PC-3 (cell line): Measurements from ENCODE around the gene SLC25A27. TPM values are rescaled to one million over a fixed set of nuclear protein-coding genes. Genes with fewer than 3 reads are reported as not detected.
A peak's percentile ranks its signal among the peaks of the same experiment; 100 is the strongest.

Source experiments
- ATAC-seq: fragments of 200-7000 bp; cut with Tn5 transposase; 2 replicates; pipeline ENCODE4 v1.9.1; 2020; ENCODE audit warnings: mild to moderate bottlenecking, moderate library complexity
- BruUV-seq: library from RNA; stranded (reverse); fragments of 400-500 nt; replicated peaks from 2 replicates; lab custom pipeline; 2021; lab: Mats Ljungman, UMichigan
- CTCF ChIA-PET: fragments of 300-600 bp; sonication (Branson Sonifier 250); formaldehyde crosslinking; loops from one replicate; lab custom pipeline; 2022; ENCODE audit warnings: antibody characterized with exemption; lab: Charles Lee
- POLR2A ChIA-PET: fragments of 300-600 bp; sonication (Branson Sonifier 250); formaldehyde crosslinking; loops from one replicate; lab custom pipeline; 2022; ENCODE audit warnings: antibody characterized with exemption; ENCODE audit not compliant: unreplicated experiment; lab: Charles Lee
- DNase-seq: peaks from one replicate; pipeline ENCODE4 v3.0.0-alpha.2; 2015
- H2AFZ ChIP-seq: fragments of 300-600 bp; sonication (generic); 2 replicates; pipeline ENCODE4 v1.6.0; 2016; ENCODE audit warnings: antibody characterized with exemption, low read length
- H3F3A ChIP-seq: fragments of 300-600 bp; sonication (generic); one replicate; pipeline ENCODE4 v1.6.0; 2017; ENCODE audit warnings: antibody characterized with exemption, low read length, control low read depth, mild to moderate bottlenecking; ENCODE audit not compliant: unreplicated experiment
- H3K27ac ChIP-seq: fragments of 300-600 bp; sonication (generic); 2 replicates; pipeline ENCODE4 v1.5.1; 2016; ENCODE audit warnings: mild to moderate bottlenecking, low read length
- H3K27me3 ChIP-seq: fragments of 300-600 bp; sonication (generic); 2 replicates; pipeline ENCODE4 v1.6.1; 2016; ENCODE audit warnings: low read length, mixed read lengths
- H3K36me3 ChIP-seq: fragments of 300-600 bp; sonication (generic); 2 replicates; pipeline ENCODE4 v1.6.1; 2016; ENCODE audit warnings: low read depth, mixed run types, low read length, mixed read lengths
- H3K4me1 ChIP-seq: fragments of 300-600 bp; sonication (generic); 2 replicates; pipeline ENCODE4 v1.5.1; 2016; ENCODE audit warnings: low read length; ENCODE audit not compliant: insufficient read depth
- H3K4me2 ChIP-seq: fragments of 300-600 bp; sonication (generic); 2 replicates; pipeline ENCODE4 v1.6.0; 2016; ENCODE audit warnings: low read length
- H3K4me3 ChIP-seq: fragments of 300-600 bp; sonication (generic); 2 replicates; pipeline ENCODE4 v1.5.1; 2016; ENCODE audit warnings: mild to moderate bottlenecking, low read length, mixed read lengths
- H3K79me2 ChIP-seq: fragments of 300-600 bp; sonication (generic); 2 replicates; pipeline ENCODE4 v1.6.1; 2017; ENCODE audit warnings: low read length, mixed read lengths
- H3K9ac ChIP-seq: fragments of 300-600 bp; sonication (generic); 2 replicates; pipeline ENCODE4 v1.6.0; 2016; ENCODE audit warnings: mild to moderate bottlenecking, low read length
- H3K9me2 ChIP-seq: fragments of 300-600 bp; sonication (generic); replicated peaks from 2 replicates; pipeline ENCODE4 v1.6.1; 2016; ENCODE audit warnings: mixed run types, low read length, mixed read lengths
- H3K9me3 ChIP-seq: fragments of 300-600 bp; sonication (generic); 2 replicates; pipeline ENCODE4 v1.6.1; 2016; ENCODE audit warnings: low read length, mixed read lengths
- H4K20me1 ChIP-seq: fragments of 300-600 bp; sonication (generic); 2 replicates; pipeline ENCODE4 v1.6.1; 2016; ENCODE audit warnings: low read length, mixed read lengths
- CTCF ChIP-seq: fragments of 300-600 bp; sonication (generic); conservative IDR thresholded peaks from 2 replicates; pipeline ENCODE4 v1.5.1; 2017; ENCODE audit warnings: antibody characterized with exemption, low read depth, mild to moderate bottlenecking, low read length
- EZH2 ChIP-seq: fragments of 300-600 bp; sonication (generic); IDR thresholded peaks from one replicate; pipeline ENCODE4 v1.6.1; 2017; ENCODE audit warnings: antibody characterized with exemption, mild to moderate bottlenecking, low read length; ENCODE audit not compliant: unreplicated experiment
- EZH2phosphoT487 ChIP-seq: fragments of 300-600 bp; sonication (generic); IDR thresholded peaks from 2 replicates; pipeline ENCODE4 v1.6.1; 2018; ENCODE audit warnings: mild to moderate bottlenecking, antibody characterized with exemption, low read length, borderline replicate concordance
- intact Hi-C: fragments of 100-400 bp; cut with micrococcal nuclease; formaldehyde crosslinking; loops from 2 replicates; pipeline ENCODE4 v1.9.0; 2023
- total RNA-seq: library from RNA; depleted of rRNA; stranded (reverse); fragments of >200 nt; gene quantifications from 2 replicates; pipeline ENCODE4 v1.2.3, GENCODE V29; 2014

The SLC25A27 gene
- total RNA-seq, 1 experiment from 2014 or later, result 3.8 TPM

GRCh38 chr6:46676604-46677313, 24.0 kb downstream of the SLC25A27 start:
- Histone ChIP-seq H3K27me3 (no peaks in the 10 kb centered on the region), H3K9ac (no peak overlapping the region), H4K20me1 (no peaks in the 10 kb centered on the region), H3K4me3 (no peak overlapping the region), H2AFZ (no peak overlapping the region), H3K36me3 (no peaks in the 10 kb centered on the region), H3K79me2 (no peaks in the 10 kb centered on the region), H3F3A (no peaks in the 10 kb centered on the region), H3K4me2 (no peak overlapping the region), H3K9me2 (no peaks in the 10 kb centered on the region), H3K4me1 (no peaks in the 10 kb centered on the region), H3K27ac (no peak overlapping the region), H3K9me3 (no peaks in the 10 kb centered on the region)
- ATAC-seq (no peak), DNase-seq (no peak)
- intact Hi-C loops, result no loop called here
- no TSS peak for BruUV-seq
- POLR2A ChIA-PET, result no interaction called here
- CTCF ChIA-PET, result no interaction called here
- TF ChIP-seq EZH2phosphoT487 (no peak), EZH2 (no peak), CTCF (no peak)

GRCh38 chr6:46677314-46677654, 24.5 kb downstream of the SLC25A27 start:
- intact Hi-C loops, result no loop called here
- Histone ChIP-seq H3K27me3 (no peaks in the 10 kb centered on the region), H3F3A (no peaks in the 10 kb centered on the region), H3K9me2 (no peaks in the 10 kb centered on the region), H3K4me1 (no peaks in the 10 kb centered on the region), H3K4me2 (no peak overlapping the region), H3K27ac (no peak overlapping the region), H3K9ac (no peak overlapping the region), H2AFZ (no peak overlapping the region), H3K79me2 (no peaks in the 10 kb centered on the region), H4K20me1 (no peaks in the 10 kb centered on the region), H3K36me3 (no peaks in the 10 kb centered on the region), H3K9me3 (no peaks in the 10 kb centered on the region), H3K4me3 (no peak overlapping the region)
- CTCF ChIA-PET, result no interaction called here
- ATAC-seq, result peak; percentile 56; the same call in 1 of the 2 replicates
- peak; percentile 19 for DNase-seq
- BruUV-seq, result no TSS peak
- POLR2A ChIA-PET, result interaction anchor here (0.6 kb wide), 1 partner anchor 134 kb away, joined by 4 read pairs; no protein-coding TSS in a partner anchor
- TF ChIP-seq CTCF (peak; percentile 66), EZH2 (no peak)

GRCh38 chr6:46684771-46685170, 32.0 kb downstream of the SLC25A27 start:
- H3K4me3 ChIP-seq, result no peak overlapping the region
- H3K27me3 ChIP-seq, result no peaks in the 10 kb centered on the region
- H3K79me2 ChIP-seq, result no peaks in the 10 kb centered on the region
- H3K4me2 ChIP-seq, result no peak overlapping the region
- CTCF ChIA-PET, result no interaction called here
- no peak for TF ChIP-seq CTCF
- TF ChIP-seq EZH2phosphoT487, result no peak
- TF ChIP-seq EZH2, result no peak
- no peaks in the 10 kb centered on the region for H3K9me3 ChIP-seq
- POLR2A ChIA-PET, result interaction anchor here (0.6 kb wide), 2 partner anchors 47 to 51 kb away, joined by 3 to 15 read pairs; no protein-coding TSS in a partner anchor
- no peak overlapping the region for H3K9ac ChIP-seq
- H3K27ac ChIP-seq, result no peak overlapping the region
- ATAC-seq, result no peak
- H3K9me2 ChIP-seq, result no peaks in the 10 kb centered on the region
- H3K4me1 ChIP-seq, result no peaks in the 10 kb centered on the region; the same call in 1 of the 2 replicates
- peak; percentile 53 for DNase-seq
- no peaks in the 10 kb centered on the region for H3F3A ChIP-seq
- intact Hi-C loops, result no loop called here
- H4K20me1 ChIP-seq, result no peaks in the 10 kb centered on the region
- no peaks in the 10 kb centered on the region for H3K36me3 ChIP-seq
- H2AFZ ChIP-seq, result no peak overlapping the region
- BruUV-seq, result no TSS peak
